ENCODE data around the gene TTBK2. TPM values are rescaled to one million over a fixed set of nuclear protein-coding genes. Genes with fewer than 3 reads are reported as not detected.

Gene TTBK2
- polyA plus RNA-seq, 1 of the 3 experiments (the other 2 are of a cell fraction): 4.5 TPM

GRCh38 chr15:42730135-42730534 is 190.4 kb downstream of the TTBK2 start:
- no peak overlapping the region for H3K4me3 ChIP-seq (ENCODE audit: low read depth in 2 of 2, low read length in 1 of 2)
- CTCF ChIA-PET: interaction anchor here (1.3 to 1.8 kb wide), 2 partner anchors 17 to 197 kb away, joined by 4 to 6 read pairs; no protein-coding TSS in a partner anchor
- no peaks in the 10 kb centered on the region for H4K20me1 ChIP-seq (ENCODE audit: insufficient read depth)
- no peak overlapping the region for H3K27ac ChIP-seq (ENCODE audit: low read depth in 2 of 2, low read length in 1 of 2)
- POLR2A ChIA-PET: no interaction called here
- H2AFZ ChIP-seq (ENCODE audit: low read depth): no peak overlapping the region
- no peaks in the 10 kb centered on the region for H3K9me3 ChIP-seq
- no peak overlapping the region for H3K9ac ChIP-seq
- H3K9me2 ChIP-seq: no peaks in the 10 kb centered on the region
- no peaks in the 10 kb centered on the region for H3K27me3 ChIP-seq (ENCODE audit: insufficient read depth)
- peaks cover 42 to 88% of the 10 kb centered on the region in 2 experiments for H3K36me3 ChIP-seq (replicated peaks in 1 of 2; ENCODE audit: control insufficient read depth in 1 of 2, insufficient read depth in 2 of 2, low read length in 1 of 2)
- H3K79me2 ChIP-seq (ENCODE audit: insufficient read depth): peaks cover 4% of the 10 kb centered on the region; the same call in 1 of the 2 replicates
- WGBS (ENCODE audit: low lambda C conversion rate): 82% methylated on average over 5 of the region's 8 CpGs
- no peak overlapping the region for H3K4me2 ChIP-seq
- H3F3A ChIP-seq (replicated peaks; ENCODE audit: insufficient read depth): no peaks in the 10 kb centered on the region
- peak; percentile 16 for DNase-seq
- peaks cover 0 to 7% of the 10 kb centered on the region in 2 experiments; a peak in 1 of 4 replicates for H3K4me1 ChIP-seq (ENCODE audit: control insufficient read depth in 1 of 2, insufficient read depth in 2 of 2, low read depth in 1 of 2, low read length in 1 of 2)
- TF ChIP-seq TEAD4 (IDR thresholded peaks at IDR 0.05; ENCODE audit: borderline replicate concordance, insufficient read depth) (no peak), REST (IDR thresholded peaks at IDR 0.05; ENCODE audit: low read depth, low read length) (no peak), FOXJ3 (CRISPR knock-in tag; IDR thresholded peaks at IDR 0.05) (no peak), CTCF (IDR thresholded peaks at IDR 0.05) (no peak), NRF1 (IDR thresholded peaks at IDR 0.05; ENCODE audit: low read depth, low read length) (no peak), IRF3 (IDR thresholded peaks at IDR 0.05; ENCODE audit: low read depth, low read length) (no peak)

- ChIA-PET POLR2A (no interaction called here), CTCF (interaction anchor here (0.9 to 1.8 kb wide), 2 partner anchors 10 to 198 kb away, joined by 3 to 6 read pairs; no protein-coding TSS in a partner anchor)
- Histone ChIP-seq H3K9me2 (no peaks in the 10 kb centered on the region), H4K20me1 (ENCODE audit: insufficient read depth) (no peaks in the 10 kb centered on the region), H3K27me3 (ENCODE audit: insufficient read depth) (no peaks in the 10 kb centered on the region), H3K4me2 (no peak overlapping the region), H3K9ac (no peak overlapping the region), H3K79me2 (ENCODE audit: insufficient read depth) (no peaks in the 10 kb centered on the region; the same call in 1 of the 2 replicates), H3K9me3 (no peaks in the 10 kb centered on the region), H3K36me3 (replicated peaks in 1 of 2; ENCODE audit: control insufficient read depth in 1 of 2, insufficient read depth in 2 of 2, low read length in 1 of 2) (peaks cover 42 to 94% of the 10 kb centered on the region in 2 experiments), H3K27ac (ENCODE audit: low read depth in 2 of 2, low read length in 1 of 2) (no peak overlapping the region), H3K4me1 (ENCODE audit: control insufficient read depth in 1 of 2, insufficient read depth in 2 of 2, low read depth in 1 of 2, low read length in 1 of 2) (peaks cover 0 to 7% of the 10 kb centered on the region in 2 experiments; a peak in 1 of 4 replicates), H3F3A (replicated peaks; ENCODE audit: insufficient read depth) (peaks cover 5% of the 10 kb centered on the region), H2AFZ (ENCODE audit: low read depth) (no peak overlapping the region), H3K4me3 (ENCODE audit: low read depth in 2 of 2, low read length in 1 of 2) (no peak overlapping the region)
- DNase-seq: peak; percentile 25
- 97% methylated on average over 6 of the region's 7 CpGs for WGBS (ENCODE audit: low lambda C conversion rate)
- TF ChIP-seq TAF1 (IDR thresholded peaks at IDR 0.05; ENCODE audit: borderline replicate concordance, low read depth, low read length) (no peak), USF1 (IDR thresholded peaks at IDR 0.05; ENCODE audit: borderline replicate concordance, low read depth) (no peak), NFIC (IDR thresholded peaks at IDR 0.05; ENCODE audit: borderline replicate concordance) (no peak), RCOR1 (IDR thresholded peaks at IDR 0.05; ENCODE audit: low read length) (no peak), GATA2 (CRISPR knock-in tag; IDR thresholded peaks at IDR 0.05) (no peak), IRF3 (IDR thresholded peaks at IDR 0.05; ENCODE audit: low read depth, low read length) (no peak), USF2 (IDR thresholded peaks at IDR 0.05; ENCODE audit: borderline replicate concordance, low read depth, low read length) (no peak), JUND (IDR thresholded peaks at IDR 0.05) (no peak), PBX3 (IDR thresholded peaks at IDR 0.05) (no peak), TEAD4 (IDR thresholded peaks at IDR 0.05; ENCODE audit: borderline replicate concordance, insufficient read depth) (no peak), SMC3 (IDR thresholded peaks at IDR 0.05; ENCODE audit: low read depth, low read length) (no peak), FOXJ3 (CRISPR knock-in tag; IDR thresholded peaks at IDR 0.05) (no peak)
Observed at GRCh38 chr15:42729409-42729808, 191.2 kb downstream of the TTBK2 start.

Measured in SK-N-SH (cell line).